K562 (cell line): Measurements from ENCODE around the gene DHX29. TPM values are rescaled to one million over a fixed set of nuclear protein-coding genes. Genes with fewer than 3 reads are reported as not detected.

Experiments
- ATAC-seq: fragments of 200-7000 bp; cut with Tn5 transposase; 3 replicates; pipeline ENCODE4 v1.9.1; 2020; ENCODE audit warnings: moderate library complexity
- BruUV-seq: library from RNA; stranded (reverse); fragments of 400-500 nt; replicated peaks from 2 replicates; lab custom pipeline; 2021; lab: Mats Ljungman, UMichigan
- CTCF ChIA-PET: fragments of 300-600 bp; formaldehyde crosslinking; extraction: SDS; loops from one replicate; lab custom pipeline; 2021; ENCODE audit warnings: low intra/inter-chr PET ratio; lab: Yijun Ruan, JAX
- POLR2A ChIA-PET: fragments of 300-600, 350-650 bp; sonication (Branson Sonifier 250); formaldehyde crosslinking; extraction: SDS; loops from one replicate; lab custom pipeline; 2021; ENCODE audit warnings: antibody characterized with exemption, inconsistent platforms; lab: Yijun Ruan, JAX
- DNase-seq, 4 experiments: peaks; one replicate each; pipeline versions ENCODE4 v3.0.0 to v3.0.0-alpha.2; 2011 to 2018; ENCODE audit warnings: low spot score in 3 of 4, mixed read lengths in 3 of 4; ENCODE audit errors: extremely low read depth in 1 of 4
- FAIRE-seq: peaks from 2 replicates; lab custom pipeline; 2011; peaks lifted over from hg19 to GRCh38; lab: Jason Lieb, UNC
- H2AFZ ChIP-seq: 2 replicates; pipeline ENCODE4 v1.6.0; 2011; ENCODE audit warnings: low read depth, low read length, control low read depth, inconsistent platforms
- H3K27ac ChIP-seq: fragments of 200-600 bp; 3 replicates; pipeline ENCODE4 v1.8.0; 2011; ENCODE audit warnings: low read depth, mild to moderate bottlenecking, control low read depth, inconsistent platforms, low read length, moderate library complexity, mixed read lengths; ENCODE audit errors: extremely low read depth
- H3K27me3 ChIP-seq, 2 experiments: fragments of 300-600 bp in 1 of 2; 2 replicates in 1 of 2; 3 replicates in 1 of 2; pipeline versions ENCODE4 v1.6.0 to v1.8.0; 2011; ENCODE audit warnings: inconsistent platforms in 2 of 2, low read length in 2 of 2, mild to moderate bottlenecking in 1 of 2, mixed read lengths in 1 of 2, moderate library complexity in 1 of 2; ENCODE audit not compliant: control insufficient read depth in 2 of 2, insufficient read depth in 2 of 2
- H3K36me3 ChIP-seq: fragments of 300-600 bp; 3 replicates; pipeline ENCODE4 v1.8.0; 2011; ENCODE audit warnings: mild to moderate bottlenecking, low read length, inconsistent platforms; ENCODE audit not compliant: control insufficient read depth, insufficient read depth
- H3K4me1 ChIP-seq, 2 experiments: fragments of 200-600 bp in 1 of 2; replicated peaks in 1 of 2; 2 replicates in 1 of 2; 3 replicates in 1 of 2; pipeline versions ENCODE4 v1.5.1 to v1.8.0; 2011; ENCODE audit warnings: inconsistent platforms in 2 of 2, low read length in 2 of 2, mild to moderate bottlenecking in 1 of 2, mixed read lengths in 1 of 2, moderate library complexity in 1 of 2; ENCODE audit not compliant: control insufficient read depth in 2 of 2, insufficient read depth in 2 of 2
- H3K4me2 ChIP-seq: 2 replicates; pipeline ENCODE4 v1.6.1; 2011; ENCODE audit warnings: low read length, control low read depth, inconsistent platforms, mixed read lengths; ENCODE audit not compliant: insufficient read depth
- H3K4me3 ChIP-seq: fragments of 200-600 bp; sonication (generic), shearing (Covaris generic); 2 replicates; pipeline ENCODE4 v1.5.1; 2016; ENCODE audit warnings: control low read depth, inconsistent platforms
- H3K79me2 ChIP-seq: fragments of 200-600 bp; 3 replicates; pipeline ENCODE4 v1.8.0; 2011; ENCODE audit warnings: low read length, inconsistent platforms; ENCODE audit not compliant: control insufficient read depth, insufficient read depth
- H3K9ac ChIP-seq, 2 experiments: 2 replicates each; pipeline versions ENCODE4 v1.6.0 to v1.6.1; 2011; ENCODE audit warnings: low read depth in 2 of 2, low read length in 2 of 2, control low read depth in 1 of 2, inconsistent platforms in 1 of 2, mild to moderate bottlenecking in 1 of 2, mixed read lengths in 1 of 2; ENCODE audit not compliant: insufficient read depth in 1 of 2
- H3K9me1 ChIP-seq: one replicate; pipeline ENCODE4 v1.6.0; 2011; ENCODE audit warnings: inconsistent platforms, mild to moderate bottlenecking, low read length, moderate library complexity; ENCODE audit not compliant: control insufficient read depth, insufficient read depth
- H3K9me3 ChIP-seq: replicated peaks from 2 replicates; pipeline ENCODE4 v1.5.1; 2011; ENCODE audit warnings: low read depth, low read length, inconsistent platforms; ENCODE audit not compliant: control insufficient read depth, insufficient read depth
- H4K20me1 ChIP-seq: replicated peaks from 2 replicates; pipeline ENCODE4 v1.6.1; 2011; ENCODE audit warnings: low read length, inconsistent platforms, mixed read lengths; ENCODE audit not compliant: control insufficient read depth, insufficient read depth
- C11orf30 ChIP-seq: fragments of 450-650 bp; IDR thresholded peaks from 2 replicates; pipeline ENCODE4 v1.6.1; 2016; ENCODE audit warnings: low read depth, mild to moderate bottlenecking
- HOMEZ ChIP-seq: fragments of 250-450 bp; sonication (Bioruptor Pico); IDR thresholded peaks from 2 replicates; pipeline ENCODE4 v1.4.0; 2020; ENCODE audit warnings: mild to moderate bottlenecking, moderate library complexity
- HSF4 ChIP-seq: fragments of 250-450 bp; sonication (Bioruptor Pico); IDR thresholded peaks from 2 replicates; pipeline ENCODE4 v2.1.2; 2022; ENCODE audit warnings: mild to moderate bottlenecking, moderate library complexity, borderline replicate concordance
- MAFF ChIP-seq: IDR thresholded peaks from 2 replicates; pipeline ENCODE4 v1.6.1; 2012; ENCODE audit warnings: low read length, improper control_type of control experiment
- NUFIP1 ChIP-seq: fragments of 450-650 bp; IDR thresholded peaks from 2 replicates; pipeline ENCODE4 v1.6.1; 2018; ENCODE audit not compliant: partially characterized antibody
- PHF20 ChIP-seq: fragments of 450-650 bp; IDR thresholded peaks from 2 replicates; pipeline ENCODE4 v1.6.1; 2018; ENCODE audit not compliant: partially characterized antibody
- WGBS: fragments of 100-300 bp; shearing (Covaris generic); methylation state at CpG from one replicate; pipeline ENCODE4 v1.1.6; 2016; ENCODE audit warnings: low coverage, mixed read lengths; ENCODE audit not compliant: insufficient coverage; ENCODE audit errors: missing lambda C conversion rate; 5-methylcytosine and 5-hydroxymethylcytosine counted together
- in situ Hi-C: fragments of 300-500 bp; cut with MboI; formaldehyde crosslinking; loops from 4 replicates; pipeline ENCODE4 v1.15.0; 2018; ENCODE audit warnings: inconsistent platforms, mixed read lengths
- intact Hi-C: fragments of 100-400 bp; cut with micrococcal nuclease; formaldehyde crosslinking; loops from 2 replicates; pipeline ENCODE4 v1.14.2; 2022
- polyA plus RNA-seq, 8 experiments: library from polyadenylated mRNA; depleted of rRNA in 4 of 8; stranded (reverse) in 5 of 8; unstranded in 3 of 8; fragments of >200 nt; fragmentation: Nextera tagmentation in 2 of 8; fragmentation: Illumina TruSeq in 1 of 8; extraction: Ambion mirVana in 2 of 8; extraction: Trizol in 1 of 8; gene quantifications; 2 replicates each; pipeline versions ENCODE4 v1.2.1 to v1.2.3, GENCODE V29; 2011 to 2014; ENCODE audit warnings: inconsistent platforms in 1 of 8, missing spikeins in 1 of 8
- total RNA-seq, 7 experiments: library from RNA; depleted of rRNA in 6 of 7; stranded (reverse); fragments of >200 nt in 6 of 7; fragmentation: Illumina TruSeq in 2 of 7; extraction: Trizol in 2 of 7; gene quantifications; 2 replicates each; pipeline versions ENCODE4 v1.2.1 to v1.2.3, GENCODE V29; 2011 to 2021; ENCODE audit warnings: low replicate concordance in 1 of 7

DHX29 gene
- total and polyA plus RNA-seq, 9 of the 15 experiments (the other 6 are each of a cell fraction or from before 2014, with no cell fraction given) = 7.5 to 42.1 (median 25.0) TPM

DNA sequence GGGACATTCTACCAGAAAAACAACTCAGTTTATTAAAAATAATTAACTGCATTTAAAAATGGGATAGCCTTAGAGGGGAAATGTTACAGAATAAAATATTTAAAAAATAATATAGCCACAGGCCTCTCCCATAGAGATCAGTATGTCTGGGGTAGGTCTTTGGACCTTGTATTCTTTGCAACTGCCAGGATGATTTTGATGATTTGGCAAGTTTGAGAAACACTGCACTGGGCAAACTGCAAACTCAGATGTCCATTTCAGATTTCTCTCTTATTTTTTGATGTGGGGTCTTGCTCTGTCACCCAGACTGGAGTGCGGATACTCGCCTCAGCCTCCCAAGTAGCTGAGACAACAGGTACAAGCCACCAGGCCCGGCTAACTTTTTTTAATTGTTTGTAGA, 49.2 kb downstream of the DHX29 start:
- H3K9ac ChIP-seq = no peak overlapping the region
- H3K27ac ChIP-seq = no peak overlapping the region
- TF ChIP-seq HOMEZ (CRISPR knock-in tag) (no peak), HSF4 (CRISPR knock-in tag) (no peak), C11orf30 (peak; percentile 42; the same call in 1 of the 2 replicates), PHF20 (no peak), MAFF (0 out of 2 replicates have a peak, but pooled peaks have one; percentile 3), NUFIP1 (no peak)
- no peaks in the 10 kb centered on the region for H3K9me1 ChIP-seq
- H3K4me3 ChIP-seq = no peak overlapping the region
- 87% methylated on average over 3 of the region's 3 CpGs for WGBS
- intact Hi-C loops = no loop called here
- ATAC-seq = no peak
- H2AFZ ChIP-seq = no peak overlapping the region
- in situ Hi-C loops = no loop called here
- DNase-seq = no peak
- no peak overlapping the region for H3K4me2 ChIP-seq
- H3K27me3 ChIP-seq = no peaks in the 10 kb centered on the region
- no peak for FAIRE-seq
- BruUV-seq = no TSS peak
- H3K9me3 ChIP-seq = no peaks in the 10 kb centered on the region
- CTCF ChIA-PET = no interaction called here
- no peaks in the 10 kb centered on the region for H3K79me2 ChIP-seq
- no peaks in the 10 kb centered on the region; the same call in 1 of the 2 replicates for H4K20me1 ChIP-seq
- POLR2A ChIA-PET = interaction anchor here (1.7 kb wide), 1 partner anchor 12 kb away, joined by 5 read pairs; no protein-coding TSS in a partner anchor
- peaks cover 73% of the 10 kb centered on the region for H3K36me3 ChIP-seq
- H3K4me1 ChIP-seq = no peaks in the 10 kb centered on the region
